Hematopoietic multipotent progenitor cell treated with erythropoietin and hydrocortisone succinate and interleukin-3 and kit ligand, for 4 days (in vitro differentiated cells): ENCODE results near the gene SETD1A.
"Not testable (repeated sequence)": the region's sequence is repeated elsewhere in the genome, so short reads cannot be mapped to it uniquely, and the experiment has no call there.

ENCODE experiments used
- DNase-seq: peaks from one replicate; pipeline ENCODE4 v3.0.0-alpha.2; 2015

The SETD1A gene

GRCh38 chr16:31001507-31002249 lies 44.1 kb downstream of the SETD1A start:
- no peak for DNase-seq

- no peak for DNase-seq
These were observed 44.7 kb downstream of the SETD1A start for GRCh38 chr16:31002250-31002700.

DNA sequence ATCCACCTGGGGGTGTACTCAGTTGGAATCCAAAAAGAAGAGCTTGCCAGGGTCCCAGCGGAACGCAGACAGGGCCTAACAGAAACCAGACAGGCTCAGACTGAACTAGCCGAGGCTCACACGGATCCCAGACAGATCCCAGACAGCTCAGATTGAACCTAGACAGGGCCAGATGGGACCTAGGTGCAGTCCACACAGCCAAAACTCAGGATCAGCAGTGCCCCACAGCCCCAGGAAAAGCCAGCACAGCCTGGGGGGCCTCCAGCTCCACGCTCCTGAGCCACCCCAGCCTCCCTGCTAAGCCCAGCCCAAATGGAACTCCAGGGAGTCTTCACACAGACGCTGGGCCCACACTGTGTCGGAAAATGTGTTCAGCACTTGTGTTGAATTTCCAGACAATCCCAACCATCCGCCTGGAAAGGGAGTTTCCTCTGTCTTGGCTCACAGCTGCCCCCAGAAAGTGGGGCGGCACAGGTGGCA lies 45.3 kb downstream of the SETD1A start:
- no peak for DNase-seq

DNA sequence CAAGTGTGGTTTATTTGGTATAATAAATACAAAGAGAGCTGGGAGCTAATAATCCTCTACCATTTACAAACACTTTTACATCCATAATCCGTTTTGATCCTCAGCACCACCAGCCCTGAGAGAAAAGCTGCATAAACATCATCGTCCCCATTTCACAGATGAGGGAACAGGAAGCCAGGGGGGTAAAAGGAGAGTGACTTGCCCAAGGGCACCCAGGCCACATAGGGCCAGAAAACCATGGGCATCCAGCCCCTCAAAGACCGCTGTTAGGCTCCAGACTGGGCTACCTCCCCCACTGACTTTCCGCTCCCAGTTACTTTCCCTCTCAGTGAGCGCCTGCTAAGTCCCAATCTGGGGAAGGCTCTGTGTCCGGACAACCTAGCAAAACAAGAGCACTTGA lies 46.2 kb downstream of the SETD1A start:
- DNase-seq, result no peak

GRCh38 chr16:31004658-31005057 lies 47.1 kb downstream of the SETD1A start:
- DNase-seq, result no peak

GRCh38 chr16:31005350-31006085 lies 48.0 kb downstream of the SETD1A start:
- no peak for DNase-seq

- no peak for DNase-seq
These were observed 48.5 kb downstream of the SETD1A start for GRCh38 chr16:31006086-31006385.

DNA sequence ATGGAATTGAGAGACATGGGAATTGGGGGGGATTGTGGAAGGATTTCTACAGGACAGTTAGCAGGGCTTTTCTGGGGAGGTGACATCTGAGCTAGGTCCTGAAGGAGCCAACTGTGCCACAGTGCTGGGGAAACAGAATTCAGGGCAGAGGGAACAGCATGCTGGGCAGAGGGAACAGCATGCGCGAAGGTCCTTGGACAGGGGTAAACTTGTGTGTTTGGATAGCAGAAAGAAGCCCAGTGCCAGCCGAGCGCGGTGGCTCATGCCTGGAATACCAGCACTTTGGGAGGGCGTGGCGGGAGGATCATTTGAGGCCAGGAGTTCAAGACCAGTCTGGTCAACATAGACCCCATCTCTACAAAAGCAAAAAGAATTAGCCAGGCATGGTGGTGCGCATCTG lies 49.0 kb downstream of the SETD1A start:
- DNase-seq, result no peak

DNA sequence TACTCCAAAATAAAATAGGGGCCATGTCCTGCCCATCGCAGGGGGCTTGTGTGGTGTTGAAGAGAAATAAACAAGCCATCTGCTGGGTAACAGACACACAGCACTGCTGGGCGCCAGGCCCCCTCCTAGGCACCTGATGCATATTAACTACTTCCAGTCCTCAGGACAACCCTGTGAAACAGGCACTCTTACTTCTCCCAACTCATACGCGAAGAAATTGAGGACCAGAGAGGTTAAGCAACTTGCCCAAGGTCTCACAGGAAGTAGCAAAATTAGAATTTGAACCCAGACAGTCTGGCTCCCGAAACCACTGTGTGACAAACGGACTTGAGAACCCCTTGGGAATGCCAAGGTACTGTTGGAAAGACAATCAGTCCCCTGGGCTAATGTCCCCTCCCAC lies 50.1 kb downstream of the SETD1A start:
- DNase-seq, result no peak

DNA sequence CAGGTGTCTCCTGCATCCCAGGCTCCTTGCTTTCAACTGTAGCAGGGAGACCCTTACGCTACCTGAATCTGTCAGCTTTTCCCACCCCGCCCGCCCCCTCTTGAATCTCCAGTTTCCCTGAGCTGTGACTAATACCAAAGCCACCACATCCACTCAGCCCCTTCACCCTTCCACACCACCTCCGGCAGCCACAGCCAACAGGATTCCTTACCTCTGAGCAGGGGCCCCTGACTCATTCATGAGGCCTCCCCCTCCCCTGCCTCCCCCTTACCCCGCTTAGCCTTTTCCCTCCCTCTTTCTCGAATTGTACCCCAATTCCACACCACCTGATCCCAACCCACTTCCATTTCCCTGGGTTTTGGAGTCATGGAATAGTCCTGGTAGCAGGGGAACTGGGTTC lies 50.6 kb downstream of the SETD1A start:
- DNase-seq, result no peak

DNA sequence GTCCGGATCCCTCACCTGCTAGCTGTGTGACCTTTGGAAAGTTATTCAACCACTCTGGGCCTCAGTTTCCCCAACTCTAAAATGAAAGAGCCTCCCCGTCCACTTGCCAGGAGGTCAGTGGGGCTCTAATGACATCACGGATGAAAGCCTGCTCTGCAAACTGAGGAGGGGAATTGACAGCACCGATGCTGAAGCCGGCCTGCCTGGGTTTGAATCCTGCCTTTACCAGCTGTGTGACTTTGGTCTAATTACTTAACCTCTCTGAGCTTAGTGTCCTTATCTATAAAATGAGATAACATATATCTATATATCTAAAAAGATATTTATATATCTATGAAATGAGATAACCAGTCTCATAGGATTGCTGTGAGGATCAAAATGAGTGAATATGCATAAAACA lies 51.0 kb downstream of the SETD1A start:
- DNase-seq, result no peak

- DNase-seq, result no peak
These were observed 51.6 kb downstream of the SETD1A start for GRCh38 chr16:31009120-31009519.

DNA sequence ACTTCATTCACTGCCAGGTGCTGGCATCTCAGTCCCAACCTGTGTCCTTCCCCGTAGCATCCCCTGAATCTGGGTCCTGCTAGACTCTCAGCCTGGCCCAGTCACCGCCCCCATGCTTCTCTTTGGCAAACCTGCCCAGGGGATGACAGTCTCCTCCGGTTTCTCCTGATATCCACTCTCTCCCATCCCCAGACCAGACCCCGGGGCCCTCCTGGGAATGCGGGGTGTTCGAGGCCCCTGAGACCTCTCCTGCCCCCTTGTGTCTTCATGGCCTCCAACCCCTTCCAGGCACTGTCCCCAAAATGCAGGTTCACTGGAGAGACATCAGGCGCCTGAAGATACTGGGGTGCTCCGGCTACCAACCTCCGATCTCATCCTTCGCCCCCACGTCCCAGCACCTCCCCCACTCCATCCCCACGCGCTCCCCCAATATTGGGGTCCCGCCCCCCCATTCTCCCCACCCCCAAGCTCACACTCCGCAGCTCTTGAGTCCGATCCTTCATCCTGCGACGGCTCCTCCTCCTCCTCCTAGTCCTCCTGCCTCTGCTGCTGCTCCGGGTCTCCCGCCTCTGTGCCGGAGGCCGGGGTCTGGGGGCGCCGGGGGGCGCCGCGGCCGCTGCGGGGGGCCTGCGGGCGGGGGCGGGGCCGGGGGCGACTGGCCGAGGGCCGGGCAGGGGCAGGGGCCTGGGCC lies 52.5 kb downstream of the SETD1A start:
- no peak for DNase-seq

- peak; percentile 37 for DNase-seq
These were observed 53.2 kb downstream of the SETD1A start, which contains the start of gene STX1B for GRCh38 chr16:31010585-31011325. Gene STX1B (minus strand): TSS chr16:31010638. CDS start chr16:31010396, 242 bp downstream.

DNA sequence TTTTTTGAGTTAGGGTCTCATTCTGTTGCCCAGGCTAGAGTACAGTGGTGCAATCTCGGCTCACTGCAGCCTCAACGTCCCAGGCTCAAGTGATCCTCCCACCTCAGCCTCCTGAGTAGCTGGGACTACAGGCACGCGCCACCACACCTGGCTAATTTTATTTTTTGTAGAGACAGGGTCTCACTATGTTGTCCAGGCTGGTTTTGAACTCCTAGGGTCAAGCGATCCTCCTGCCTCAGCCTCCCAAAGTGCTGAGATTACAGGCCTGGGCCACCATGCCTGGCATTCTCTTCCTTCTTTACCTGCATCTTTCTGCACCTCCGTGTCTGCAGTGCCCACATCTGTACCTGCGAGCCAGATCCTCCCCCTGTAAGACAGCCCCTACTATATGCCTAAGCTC lies 54.3 kb downstream of the SETD1A start:
- DNase-seq, result not testable (repeated sequence)

DNA sequence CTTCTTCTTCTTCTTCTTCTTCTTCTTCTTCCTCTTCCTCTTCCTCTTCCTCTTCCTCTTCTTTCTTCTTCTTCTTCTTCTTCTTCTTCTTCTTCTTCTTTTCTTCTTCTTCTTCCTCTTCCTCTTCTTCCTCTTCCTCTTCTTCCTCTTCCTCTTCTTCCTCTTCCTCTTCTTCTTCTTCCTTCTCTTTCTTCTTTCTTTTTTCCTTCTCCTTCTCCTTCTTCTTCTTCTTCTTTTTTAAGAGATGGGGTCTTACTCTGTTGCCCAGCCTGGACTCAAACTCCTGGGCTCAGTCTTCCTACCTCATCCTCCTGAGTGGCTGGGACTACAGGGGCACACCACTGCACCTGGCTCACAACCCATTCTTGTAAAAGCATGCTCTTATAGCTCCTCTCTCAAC lies 55.7 kb downstream of the SETD1A start:
- DNase-seq, result not testable (repeated sequence)

DNA sequence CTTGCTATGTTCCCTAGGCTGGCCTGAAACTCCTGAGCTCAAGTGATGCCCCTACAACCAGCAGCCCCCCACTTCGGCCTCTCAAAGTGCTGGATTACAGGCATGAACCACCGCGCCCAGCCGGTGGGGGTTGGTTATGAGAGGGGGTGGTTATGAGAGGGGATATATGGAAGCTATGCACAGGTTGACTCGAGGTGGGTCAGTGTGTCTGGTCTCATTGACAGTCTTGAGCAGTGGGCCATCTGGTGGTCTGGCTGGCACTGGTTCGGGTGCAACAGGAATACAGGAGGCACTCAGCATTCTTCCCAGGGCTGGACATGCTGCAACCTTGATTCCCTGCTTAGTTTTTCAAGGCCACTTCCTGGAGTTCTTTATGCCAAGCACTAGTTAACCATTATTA lies 58.5 kb downstream of the SETD1A start:
- no peak for DNase-seq

DNA sequence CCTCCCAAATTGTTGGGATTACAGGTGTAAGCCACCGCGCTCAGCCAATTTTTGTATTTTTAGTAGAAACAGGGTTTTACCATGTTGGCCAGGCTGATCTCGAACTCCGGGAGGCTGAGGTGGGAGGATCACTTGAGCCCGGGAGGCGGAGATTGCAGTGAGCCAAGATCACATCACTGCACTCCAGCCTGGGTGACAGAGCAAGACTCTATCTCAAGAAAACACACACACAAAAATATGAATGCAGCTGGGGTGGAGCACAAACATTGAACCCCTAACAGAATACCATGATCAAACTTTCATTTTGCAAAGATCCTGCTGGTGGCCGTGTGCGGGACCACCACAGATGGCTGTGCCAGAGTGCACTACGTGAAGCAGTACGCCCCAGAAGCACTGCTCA lies 60.2 kb downstream of the SETD1A start:
- DNase-seq, result not testable (repeated sequence)

- DNase-seq, result no peak
These were observed 63.0 kb downstream of the SETD1A start for GRCh38 chr16:31020536-31020935.

- DNase-seq, result no peak
These were observed 65.1 kb downstream of the SETD1A start for GRCh38 chr16:31022544-31023251.

- DNase-seq, result no peak
These were observed 65.7 kb downstream of the SETD1A start for GRCh38 chr16:31023252-31023602.

GRCh38 chr16:31023627-31024226 lies 66.2 kb downstream of the SETD1A start:
- DNase-seq, result no peak
